Smooth muscle cell (in vitro differentiated cells): Measurements from ENCODE around the gene LRRC1. TPM values are rescaled to one million over a fixed set of nuclear protein-coding genes. Genes with fewer than 3 reads are reported as not detected.

ENCODE experiments used
- DNase-seq: peaks from one replicate; lab custom pipeline; 2025; ENCODE audit not compliant: unreplicated experiment; lab: John Stamatoyannopoulos, UW
- H2AFZ ChIP-seq: fragments of 200-600 bp; sonication (generic); 2 replicates; pipeline ENCODE4 v1.6.0; 2016; ENCODE audit warnings: antibody characterized with exemption, low read depth, mild to moderate bottlenecking
- H3F3A ChIP-seq: fragments of 200-600 bp; sonication (generic); 2 replicates; pipeline ENCODE4 v1.6.0; 2017; ENCODE audit warnings: antibody characterized with exemption, low read depth
- H3K27ac ChIP-seq: fragments of 200-600 bp; sonication (generic); 2 replicates; pipeline ENCODE4 v1.5.1; 2016; ENCODE audit warnings: low read depth, mild to moderate bottlenecking
- H3K27me3 ChIP-seq: fragments of 200-600 bp; sonication (generic); 2 replicates; pipeline ENCODE4 v1.6.1; 2016; ENCODE audit warnings: low read depth, mild to moderate bottlenecking
- H3K36me3 ChIP-seq: fragments of 200-600 bp; sonication (generic); 2 replicates; pipeline ENCODE4 v1.5.1; 2016; ENCODE audit warnings: low read depth
- H3K4me1 ChIP-seq: fragments of 200-600 bp; sonication (generic); 2 replicates; pipeline ENCODE4 v1.5.1; 2016; ENCODE audit warnings: low read depth
- H3K4me2 ChIP-seq: fragments of 200-600 bp; sonication (generic); 2 replicates; pipeline ENCODE4 v1.6.0; 2016; ENCODE audit warnings: mild to moderate bottlenecking
- H3K4me3 ChIP-seq: fragments of 200-600 bp; sonication (generic); 2 replicates; pipeline ENCODE4 v1.5.1; 2016; ENCODE audit warnings: mild to moderate bottlenecking
- H3K79me2 ChIP-seq: fragments of 200-600 bp; sonication (generic); 2 replicates; pipeline ENCODE4 v1.6.0; 2016; ENCODE audit warnings: low read depth, mild to moderate bottlenecking
- H3K9ac ChIP-seq: fragments of 200-600 bp; sonication (generic); 2 replicates; pipeline ENCODE4 v1.6.0; 2016; ENCODE audit warnings: low read depth
- H3K9me3 ChIP-seq: fragments of 200-600 bp; sonication (generic); replicated peaks from 2 replicates; pipeline ENCODE4 v1.5.1; 2016; ENCODE audit warnings: low read depth
- H4K20me1 ChIP-seq: fragments of 200-600 bp; sonication (generic); 2 replicates; pipeline ENCODE4 v1.6.0; 2016; ENCODE audit warnings: low read depth
- CTCF ChIP-seq: fragments of 200-600 bp; sonication (generic); IDR thresholded peaks from 2 replicates; pipeline ENCODE4 v1.5.1; 2017; ENCODE audit warnings: borderline replicate concordance, mild to moderate bottlenecking, antibody characterized with exemption; ENCODE audit not compliant: insufficient read depth, poor library complexity, severe bottlenecking
- WGBS: methylation state at CpG from one replicate; pipeline ENCODE4 v1.1.7; 2016; ENCODE audit warnings: low lambda C conversion rate; 5-methylcytosine and 5-hydroxymethylcytosine counted together
- polyA plus RNA-seq: library from polyadenylated mRNA; unstranded; fragments of >200 nt; fragmentation: Nextera tagmentation; extraction: Ambion mirVana; gene quantifications from 2 replicates; pipeline ENCODE4 v1.2.1, GENCODE V29; 2016
- total RNA-seq: library from RNA; depleted of rRNA; stranded (reverse); fragments of >200 nt; gene quantifications from 2 replicates; pipeline ENCODE4 v1.2.3, GENCODE V29; 2014

Gene LRRC1
- total and polyA plus RNA-seq, 2 experiments from 2014 or later: 11.8 to 19.9 TPM

GRCh38 chr6:53931086-53931485, 136.3 kb downstream of the LRRC1 start:
- H3K36me3 ChIP-seq: no peaks in the 10 kb centered on the region
- no peaks in the 10 kb centered on the region for H3K4me1 ChIP-seq
- H3K4me2 ChIP-seq: no peak overlapping the region
- H3K9ac ChIP-seq: no peak overlapping the region
- no peak overlapping the region for H2AFZ ChIP-seq
- 87% methylated on average over 3 of the region's 3 CpGs for WGBS
- no peak overlapping the region for H3K4me3 ChIP-seq
- H3K27ac ChIP-seq: no peak overlapping the region
- no peak for TF ChIP-seq CTCF
- no peaks in the 10 kb centered on the region for H3K79me2 ChIP-seq
- no peaks in the 10 kb centered on the region for H3K9me3 ChIP-seq
- H4K20me1 ChIP-seq: no peaks in the 10 kb centered on the region
- H3F3A ChIP-seq: peaks cover 3% of the 10 kb centered on the region
- no peak for DNase-seq
- H3K27me3 ChIP-seq: no peaks in the 10 kb centered on the region

GRCh38 chr6:53932516-53932915, 137.7 kb downstream of the LRRC1 start:
- H3K4me1 ChIP-seq: no peaks in the 10 kb centered on the region
- H2AFZ ChIP-seq: no peak overlapping the region
- H3K9ac ChIP-seq: no peak overlapping the region
- H3K36me3 ChIP-seq: no peaks in the 10 kb centered on the region
- no peaks in the 10 kb centered on the region for H3K9me3 ChIP-seq
- no peaks in the 10 kb centered on the region for H3K27me3 ChIP-seq
- H3K27ac ChIP-seq: no peak overlapping the region
- H3F3A ChIP-seq: no peaks in the 10 kb centered on the region
- WGBS: 97% methylated on average over 2 of the region's 2 CpGs
- no peak for TF ChIP-seq CTCF
- no peak for DNase-seq
- no peak overlapping the region for H3K4me2 ChIP-seq
- no peaks in the 10 kb centered on the region for H4K20me1 ChIP-seq
- no peaks in the 10 kb centered on the region for H3K79me2 ChIP-seq
- no peak overlapping the region for H3K4me3 ChIP-seq

- TF ChIP-seq CTCF: no peak
- Histone ChIP-seq H3K4me1 (no peaks in the 10 kb centered on the region), H3K4me2 (no peak overlapping the region), H3K36me3 (no peaks in the 10 kb centered on the region), H3F3A (no peaks in the 10 kb centered on the region), H3K79me2 (no peaks in the 10 kb centered on the region), H2AFZ (no peak overlapping the region), H3K9ac (no peak overlapping the region), H3K27ac (no peak overlapping the region), H4K20me1 (no peaks in the 10 kb centered on the region), H3K4me3 (no peak overlapping the region), H3K9me3 (no peaks in the 10 kb centered on the region), H3K27me3 (no peaks in the 10 kb centered on the region)
- no peak for DNase-seq
- WGBS: 61% methylated on average over 6 of the region's 6 CpGs
Observed at GRCh38 chr6:53934023-53934422, 139.2 kb downstream of the LRRC1 start.

- Histone ChIP-seq H4K20me1 (no peaks in the 10 kb centered on the region), H3K79me2 (no peaks in the 10 kb centered on the region), H2AFZ (no peak overlapping the region), H3K36me3 (no peaks in the 10 kb centered on the region), H3K4me2 (no peak overlapping the region), H3K27me3 (no peaks in the 10 kb centered on the region), H3K9me3 (no peaks in the 10 kb centered on the region), H3F3A (no peaks in the 10 kb centered on the region), H3K4me3 (no peak overlapping the region), H3K27ac (no peak overlapping the region), H3K4me1 (no peaks in the 10 kb centered on the region), H3K9ac (no peak overlapping the region)
- DNase-seq: no peak
- WGBS: 38% methylated on average over 4 of the region's 4 CpGs
- TF ChIP-seq CTCF: no peak
Observed at GRCh38 chr6:53937461-53937860, 142.7 kb downstream of the LRRC1 start.
